Measurements from ENCODE around the gene SHC3. TPM values are rescaled to one million over a fixed set of nuclear protein-coding genes. Genes with fewer than 3 reads are reported as not detected.

The SHC3 gene
- total and polyA plus RNA-seq, 2 of the 4 experiments (the other 2 are of a cell fraction), result 4.5 to 13.3 TPM

DNA sequence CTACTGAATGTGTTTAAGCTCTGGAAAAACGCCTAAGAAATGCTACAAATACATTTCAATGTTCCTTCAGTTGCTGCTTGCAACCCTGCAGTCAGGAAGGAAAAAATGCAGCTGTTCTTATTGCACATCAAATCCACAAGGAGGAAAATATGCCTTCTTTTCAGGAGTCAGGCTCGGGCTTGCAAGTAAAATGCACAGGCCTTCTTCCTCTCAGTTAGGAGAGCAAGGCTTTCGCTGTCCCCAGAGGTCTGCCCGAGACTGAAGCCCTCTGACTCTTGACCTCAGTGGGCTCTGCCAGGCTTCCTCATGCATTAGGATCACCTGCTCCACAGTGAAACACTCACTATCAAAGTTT is 899 bp upstream of the SHC3 start:
- ChIA-PET POLR2A (ENCODE audit: unreplicated experiment) (interaction anchor here (0.9 kb wide), 1 partner anchor 134 kb away, joined by 3 read pairs; no protein-coding TSS in a partner anchor), CTCF (interaction anchor here (0.6 kb wide), 1 partner anchor 177 kb away, joined by 6 read pairs; no protein-coding TSS in a partner anchor)
- H3K14ac ChIP-seq (replicated peaks; ENCODE audit: low read depth, low read length), result peak overlapping the region; percentile 81
- peak overlapping the region; percentile 80 to 81 for H4K8ac ChIP-seq (ENCODE audit: low read depth in 2 of 2, low read length in 2 of 2)
- dilution Hi-C loops (cut with HindIII; ENCODE audit: low sequenced_read_pairs, unreplicated experiment) (no loop called here), intact Hi-C loops (cut with micrococcal nuclease) (loop anchor here (5.0 to 10.0 kb wide), 5 partner anchors 142 to 587 kb away; no protein-coding TSS in a partner anchor), in situ Hi-C loops (cut with MboI; ENCODE audit: low sequenced_read_pairs) (no loop called here)
- H3K9me3 ChIP-seq (ENCODE audit: control insufficient read depth, insufficient read depth, low read length), result no peaks in the 10 kb centered on the region
- peak overlapping the region; percentile 90 for H3K4me2 ChIP-seq (ENCODE audit: low read depth, low read length)
- TF ChIP-seq MXI1 (IDR thresholded peaks at IDR 0.05; ENCODE audit: borderline replicate concordance, low read depth, low read length) (no peak), CEBPB (IDR thresholded peaks at IDR 0.05; ENCODE audit: low read depth, low read length) (no peak), FOS (IDR thresholded peaks at IDR 0.05; ENCODE audit: low read depth, low read length) (no peak), MAZ (IDR thresholded peaks at IDR 0.05; ENCODE audit: borderline replicate concordance, low read depth, low read length) (no peak), CHD1 (IDR thresholded peaks at IDR 0.05; ENCODE audit: low read depth, low read length) (no peak), RFX5 (IDR thresholded peaks at IDR 0.05; ENCODE audit: low read depth, low read length) (no peak), MAFK (IDR thresholded peaks at IDR 0.05; ENCODE audit: low read depth, low read length) (no peak), RCOR1 (IDR thresholded peaks at IDR 0.05; ENCODE audit: insufficient replicate concordance, low read length) (no peak)
- TF ChIP-seq, protein P1, sequence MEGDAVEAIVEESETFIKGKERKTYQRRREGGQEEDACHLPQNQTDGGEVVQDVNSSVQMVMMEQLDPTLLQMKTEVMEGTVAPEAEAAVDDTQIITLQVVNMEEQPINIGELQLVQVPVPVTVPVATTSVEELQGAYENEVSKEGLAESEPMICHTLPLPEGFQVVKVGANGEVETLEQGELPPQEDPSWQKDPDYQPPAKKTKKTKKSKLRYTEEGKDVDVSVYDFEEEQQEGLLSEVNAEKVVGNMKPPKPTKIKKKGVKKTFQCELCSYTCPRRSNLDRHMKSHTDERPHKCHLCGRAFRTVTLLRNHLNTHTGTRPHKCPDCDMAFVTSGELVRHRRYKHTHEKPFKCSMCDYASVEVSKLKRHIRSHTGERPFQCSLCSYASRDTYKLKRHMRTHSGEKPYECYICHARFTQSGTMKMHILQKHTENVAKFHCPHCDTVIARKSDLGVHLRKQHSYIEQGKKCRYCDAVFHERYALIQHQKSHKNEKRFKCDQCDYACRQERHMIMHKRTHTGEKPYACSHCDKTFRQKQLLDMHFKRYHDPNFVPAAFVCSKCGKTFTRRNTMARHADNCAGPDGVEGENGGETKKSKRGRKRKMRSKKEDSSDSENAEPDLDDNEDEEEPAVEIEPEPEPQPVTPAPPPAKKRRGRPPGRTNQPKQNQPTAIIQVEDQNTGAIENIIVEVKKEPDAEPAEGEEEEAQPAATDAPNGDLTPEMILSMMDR (conservative IDR thresholded peaks at IDR 0.05; ENCODE audit: low read depth, low read length), result no peak
- TF ChIP-seq, protein P2, sequence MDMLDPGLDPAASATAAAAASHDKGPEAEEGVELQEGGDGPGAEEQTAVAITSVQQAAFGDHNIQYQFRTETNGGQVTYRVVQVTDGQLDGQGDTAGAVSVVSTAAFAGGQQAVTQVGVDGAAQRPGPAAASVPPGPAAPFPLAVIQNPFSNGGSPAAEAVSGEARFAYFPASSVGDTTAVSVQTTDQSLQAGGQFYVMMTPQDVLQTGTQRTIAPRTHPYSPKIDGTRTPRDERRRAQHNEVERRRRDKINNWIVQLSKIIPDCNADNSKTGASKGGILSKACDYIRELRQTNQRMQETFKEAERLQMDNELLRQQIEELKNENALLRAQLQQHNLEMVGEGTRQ (IDR thresholded peaks at IDR 0.05; ENCODE audit: low read depth, low read length), result no peak
- TF ChIP-seq, protein P3, sequence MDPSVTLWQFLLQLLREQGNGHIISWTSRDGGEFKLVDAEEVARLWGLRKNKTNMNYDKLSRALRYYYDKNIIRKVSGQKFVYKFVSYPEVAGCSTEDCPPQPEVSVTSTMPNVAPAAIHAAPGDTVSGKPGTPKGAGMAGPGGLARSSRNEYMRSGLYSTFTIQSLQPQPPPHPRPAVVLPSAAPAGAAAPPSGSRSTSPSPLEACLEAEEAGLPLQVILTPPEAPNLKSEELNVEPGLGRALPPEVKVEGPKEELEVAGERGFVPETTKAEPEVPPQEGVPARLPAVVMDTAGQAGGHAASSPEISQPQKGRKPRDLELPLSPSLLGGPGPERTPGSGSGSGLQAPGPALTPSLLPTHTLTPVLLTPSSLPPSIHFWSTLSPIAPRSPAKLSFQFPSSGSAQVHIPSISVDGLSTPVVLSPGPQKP (IDR thresholded peaks at IDR 0.05; ENCODE audit: borderline replicate concordance, low read depth, low read length), result no peak
- H2AK5ac ChIP-seq (ENCODE audit: low read depth, low read length), result peak overlapping the region; percentile 40
- H2BK120ac ChIP-seq (ENCODE audit: low read depth, low read length), result peak overlapping the region; percentile 73
- H3K27me3 ChIP-seq (ENCODE audit: control insufficient read depth, insufficient read depth, low read length), result no peaks in the 10 kb centered on the region
- peak overlapping the region; percentile 87 for H3K56ac ChIP-seq (ENCODE audit: extremely low read depth, insufficient read depth, low read length)
- peaks cover 11% of the 10 kb centered on the region for H3K4me1 ChIP-seq (ENCODE audit: control insufficient read depth, insufficient read depth, low read length)
- peak overlapping the region; percentile 57 for H3K23ac ChIP-seq (ENCODE audit: low read depth, low read length)
- H2BK20ac ChIP-seq (ENCODE audit: low read depth, low read length), result peak overlapping the region; percentile 34; the same call in 1 of the 2 replicates
- ATAC-seq (ENCODE audit: low read depth) (no peak), DNase-seq (peak; percentile 68)
- peak overlapping the region; percentile 71 for H3K9ac ChIP-seq (ENCODE audit: low read depth, low read length)
- 0% methylated on average over 1 of the region's 4 CpGs; no CpG with 5 or more reads in 1 of the 2 experiments for whole genome bisulfite sequencing, 2 experiments (ENCODE audit: extremely low coverage in 2 of 2, insufficient read length in 1 of 2)
- H3K18ac ChIP-seq (ENCODE audit: low read depth, low read length), result peak overlapping the region; percentile 74
- H3K79me1 ChIP-seq (ENCODE audit: low read depth in 1 of 2, low read length in 2 of 2), result peaks cover 13 to 32% of the 10 kb centered on the region in 2 experiments
- peak overlapping the region; percentile 79; the same call in 2 of the 3 replicates for H2BK15ac ChIP-seq (ENCODE audit: low read depth, low read length)
- H3K36me3 ChIP-seq (ENCODE audit: control insufficient read depth, insufficient read depth, low read length), result no peaks in the 10 kb centered on the region
- H3K4ac ChIP-seq (ENCODE audit: low read depth, low read length), result peak overlapping the region; percentile 85
- peak overlapping the region; percentile 50 for H3K4me3 ChIP-seq (ENCODE audit: insufficient read depth, low read depth, low read length)
- peak overlapping the region; percentile 91 for H3K27ac ChIP-seq (ENCODE audit: insufficient read depth, low read length)
- BruUV-seq (replicated peaks), result no TSS peak
- peak overlapping the region; percentile 38 for H2AK9ac ChIP-seq (replicated peaks; ENCODE audit: low read depth, low read length, poor library complexity)
- H4K91ac ChIP-seq (ENCODE audit: insufficient read depth, low read depth, low read length), result peak overlapping the region; percentile 83
- no peaks in the 10 kb centered on the region; the same call in 1 of the 2 replicates for H3K9me1 ChIP-seq (ENCODE audit: insufficient read depth, low read length)
- peak overlapping the region; percentile 56 for H4K5ac ChIP-seq (ENCODE audit: low read depth, low read length)
- H2AFZ ChIP-seq (replicated peaks; ENCODE audit: low read length, poor library complexity), result peak overlapping the region; percentile 87
- H2BK5ac ChIP-seq (ENCODE audit: low read depth, low read length, poor library complexity, severe bottlenecking), result peak overlapping the region; percentile 88
- H4K20me1 ChIP-seq (ENCODE audit: insufficient read depth, low read length), result peaks cover 5% of the 10 kb centered on the region; the same call in 1 of the 2 replicates
